MCF 10A (cell line): ENCODE measurements around the gene UBE2Q1. TPM values are rescaled to one million over a fixed set of nuclear protein-coding genes. Genes with fewer than 3 reads are reported as not detected.

Experiments used
- BruUV-seq: library from RNA; stranded (reverse); fragments of 400-500 nt; replicated peaks from 2 replicates; lab custom pipeline; 2021; lab: Mats Ljungman, UMichigan
- CTCF ChIA-PET: fragments of 300-600 bp; sonication (Branson Sonifier 250); formaldehyde crosslinking; extraction: SDS; loops from one replicate; lab custom pipeline; 2021; ENCODE audit warnings: antibody characterized with exemption, inconsistent platforms; lab: Yijun Ruan, JAX
- POLR2A ChIA-PET: fragments of 300-600, 350-650 bp; sonication (Branson Sonifier 250); formaldehyde crosslinking; extraction: SDS; loops from one replicate; lab custom pipeline; 2020; ENCODE audit warnings: antibody characterized with exemption, inconsistent platforms; lab: Yijun Ruan, JAX
- DNase-seq: peaks from one replicate; pipeline ENCODE4 v3.0.0-alpha.2; 2018; ENCODE audit not compliant: unreplicated experiment
- H3K27ac Mint-ChIP-seq: one replicate; pipeline ENCODE4 v1.8.0; 2022; ENCODE audit warnings: mild to moderate bottlenecking, low read depth, mixed read lengths; ENCODE audit not compliant: unreplicated experiment
- H3K27me3 Mint-ChIP-seq: one replicate; pipeline ENCODE4 v1.8.0; 2022; ENCODE audit warnings: mixed read lengths; ENCODE audit not compliant: insufficient read depth, unreplicated experiment
- H3K36me3 Mint-ChIP-seq: one replicate; pipeline ENCODE4 v1.8.0; 2022; ENCODE audit warnings: mild to moderate bottlenecking, moderate library complexity, mixed read lengths; ENCODE audit not compliant: insufficient read depth, unreplicated experiment
- H3K4me1 Mint-ChIP-seq: one replicate; pipeline ENCODE4 v1.8.0; 2022; ENCODE audit warnings: mixed read lengths; ENCODE audit not compliant: insufficient read depth, unreplicated experiment
- H3K4me3 Mint-ChIP-seq: one replicate; pipeline ENCODE4 v1.8.0; 2022; ENCODE audit warnings: mild to moderate bottlenecking, moderate library complexity, mixed read lengths; ENCODE audit not compliant: unreplicated experiment
- H3K9me3 Mint-ChIP-seq: one replicate; pipeline ENCODE4 v1.8.0; 2022; ENCODE audit warnings: mixed read lengths; ENCODE audit not compliant: unreplicated experiment
- intact Hi-C: fragments of 100-400 bp; cut with micrococcal nuclease; formaldehyde crosslinking; loops from 2 replicates; pipeline ENCODE4 v1.14.1; 2022
- total RNA-seq: library from RNA; stranded (reverse); gene quantifications from 2 replicates; pipeline ENCODE4 v1.2.3, GENCODE V29; 2022
- TF ChIP-seq, protein P1 (sequence below): fragments of 200-600 bp; IDR thresholded peaks from one replicate; pipeline ENCODE4 v1.8.0; 2022; ENCODE audit warnings: antibody characterized with exemption, mild to moderate bottlenecking; ENCODE audit not compliant: unreplicated experiment

UBE2Q1 gene
- total RNA-seq, 1 experiment from 2014 or later = 111 TPM

GRCh38 chr1:154550657-154551056 lies 7.8 kb downstream of the UBE2Q1 start:
- POLR2A ChIA-PET = interaction anchor here (0.5 kb wide), 1 partner anchor 21 kb away, joined by 3 read pairs; no protein-coding TSS in a partner anchor
- Mint-ChIP-seq H3K4me1 (peaks cover 15% of the 10 kb centered on the region), H3K27ac (no peak overlapping the region)

GRCh38 chr1:154550070-154550469 lies 8.4 kb downstream of the UBE2Q1 start:
- Mint-ChIP-seq H3K27ac (no peak overlapping the region), H3K4me3 (no peak overlapping the region), H3K4me1 (peaks cover 15% of the 10 kb centered on the region), H3K9me3 (no peaks in the 10 kb centered on the region), H3K36me3 (peaks cover 62% of the 10 kb centered on the region), H3K27me3 (peaks cover 3% of the 10 kb centered on the region)
- ChIA-PET POLR2A (interaction anchor here (0.6 to 1.3 kb wide), 3 partner anchors 54 to 318 kb away, joined by 3 read pairs; no protein-coding TSS in a partner anchor), CTCF (interaction anchor here (0.8 to 11.3 kb wide), 2 partner anchors 68 to 382 kb away, joined by 3 to 128 read pairs; no protein-coding TSS in a partner anchor)
- TF ChIP-seq, protein P1, sequence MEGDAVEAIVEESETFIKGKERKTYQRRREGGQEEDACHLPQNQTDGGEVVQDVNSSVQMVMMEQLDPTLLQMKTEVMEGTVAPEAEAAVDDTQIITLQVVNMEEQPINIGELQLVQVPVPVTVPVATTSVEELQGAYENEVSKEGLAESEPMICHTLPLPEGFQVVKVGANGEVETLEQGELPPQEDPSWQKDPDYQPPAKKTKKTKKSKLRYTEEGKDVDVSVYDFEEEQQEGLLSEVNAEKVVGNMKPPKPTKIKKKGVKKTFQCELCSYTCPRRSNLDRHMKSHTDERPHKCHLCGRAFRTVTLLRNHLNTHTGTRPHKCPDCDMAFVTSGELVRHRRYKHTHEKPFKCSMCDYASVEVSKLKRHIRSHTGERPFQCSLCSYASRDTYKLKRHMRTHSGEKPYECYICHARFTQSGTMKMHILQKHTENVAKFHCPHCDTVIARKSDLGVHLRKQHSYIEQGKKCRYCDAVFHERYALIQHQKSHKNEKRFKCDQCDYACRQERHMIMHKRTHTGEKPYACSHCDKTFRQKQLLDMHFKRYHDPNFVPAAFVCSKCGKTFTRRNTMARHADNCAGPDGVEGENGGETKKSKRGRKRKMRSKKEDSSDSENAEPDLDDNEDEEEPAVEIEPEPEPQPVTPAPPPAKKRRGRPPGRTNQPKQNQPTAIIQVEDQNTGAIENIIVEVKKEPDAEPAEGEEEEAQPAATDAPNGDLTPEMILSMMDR = no peak
- TSS peak; percentile 60 for BruUV-seq
- intact Hi-C loops = no loop called here
- no peak for DNase-seq

More at GRCh38 chr1:154550657-154551056, 7.8 kb downstream of the UBE2Q1 start:
- TF ChIP-seq, protein P1 = no peak
- CTCF ChIA-PET = interaction anchor here (0.6 to 11.3 kb wide), 3 partner anchors 69 to 381 kb away, joined by 3 to 128 read pairs (median 5); no protein-coding TSS in a partner anchor
- Mint-ChIP-seq H3K9me3 (no peaks in the 10 kb centered on the region), H3K36me3 (peaks cover 68% of the 10 kb centered on the region), H3K27me3 (no peaks in the 10 kb centered on the region), H3K4me3 (no peak overlapping the region)
- BruUV-seq = no TSS peak
- DNase-seq = no peak
- intact Hi-C loops = no loop called here

- BruUV-seq = no TSS peak
- H3K36me3 Mint-ChIP-seq = peaks cover 54% of the 10 kb centered on the region
- ChIA-PET POLR2A (interaction anchor here (1.3 kb wide), 1 partner anchor 70 kb away, joined by 3 read pairs; no protein-coding TSS in a partner anchor), CTCF (interaction anchor here (0.9 to 11.3 kb wide), 3 partner anchors 15 to 67 kb away, joined by 3 to 128 read pairs (median 5); no protein-coding TSS in a partner anchor)
- no peaks in the 10 kb centered on the region for H3K9me3 Mint-ChIP-seq
- peak overlapping the region; percentile 14 for H3K27ac Mint-ChIP-seq
- DNase-seq = no peak
- peaks cover 11% of the 10 kb centered on the region for H3K27me3 Mint-ChIP-seq
- H3K4me3 Mint-ChIP-seq = no peak overlapping the region
- intact Hi-C loops = loop anchor here (10.0 kb wide), 1 partner anchor 364 kb away; no protein-coding TSS in a partner anchor
- TF ChIP-seq, protein P1 = no peak
- peaks cover 15% of the 10 kb centered on the region for H3K4me1 Mint-ChIP-seq
Measured at GRCh38 chr1:154549202-154549770, 9.2 kb downstream of the UBE2Q1 start.

GRCh38 chr1:154548028-154548427 lies 10.4 kb downstream of the UBE2Q1 start:
- ChIA-PET POLR2A (no interaction called here), CTCF (interaction anchor here (0.6 to 11.3 kb wide), 3 partner anchors 14 to 453 kb away, joined by 3 to 128 read pairs (median 5); no protein-coding TSS in a partner anchor)
- H3K9me3 Mint-ChIP-seq = no peaks in the 10 kb centered on the region
- TF ChIP-seq, protein P1 = no peak
- H3K4me1 Mint-ChIP-seq = peaks cover 10% of the 10 kb centered on the region
- DNase-seq = no peak
- peaks cover 42% of the 10 kb centered on the region for H3K36me3 Mint-ChIP-seq
- no TSS peak for BruUV-seq
- intact Hi-C loops = loop anchor here (10.0 kb wide), 1 partner anchor 363 kb away; no protein-coding TSS in a partner anchor
- H3K27ac Mint-ChIP-seq = no peak overlapping the region
- H3K4me3 Mint-ChIP-seq = no peak overlapping the region
- peaks cover 18% of the 10 kb centered on the region for H3K27me3 Mint-ChIP-seq
